Measurements from ENCODE around the gene EBI3.
"Not testable (repeated sequence)": the region's sequence is repeated elsewhere in the genome, so short reads cannot be mapped to it uniquely, and the experiment has no call there.

- TF ChIP-seq TAF1 (IDR thresholded peaks at IDR 0.05; ENCODE audit: low read depth); CTCF (IDR thresholded peaks at IDR 0.05; ENCODE audit: poor library complexity, severe bottlenecking): not testable (repeated sequence)
Measured at GRCh38 chr19:4192537-4192936, 36.8 kb upstream of the EBI3 start.

Data from neural cell (in vitro differentiated cells).